K562 (cell line): ENCODE data around the gene NOD1. TPM values are rescaled to one million over a fixed set of nuclear protein-coding genes. Genes with fewer than 3 reads are reported as not detected.

Source experiments
- ATAC-seq: fragments of 200-7000 bp; cut with Tn5 transposase; 3 replicates; pipeline ENCODE4 v1.9.1; 2020; ENCODE audit warnings: moderate library complexity
- BruUV-seq: library from RNA; stranded (reverse); fragments of 400-500 nt; replicated peaks from 2 replicates; lab custom pipeline; 2021; lab: Mats Ljungman, UMichigan
- CTCF ChIA-PET: fragments of 300-600 bp; formaldehyde crosslinking; extraction: SDS; loops from one replicate; lab custom pipeline; 2021; ENCODE audit warnings: low intra/inter-chr PET ratio; lab: Yijun Ruan, JAX
- POLR2A ChIA-PET: fragments of 300-600, 350-650 bp; sonication (Branson Sonifier 250); formaldehyde crosslinking; extraction: SDS; loops from one replicate; lab custom pipeline; 2021; ENCODE audit warnings: antibody characterized with exemption, inconsistent platforms; lab: Yijun Ruan, JAX
- DNase-seq, 4 experiments: peaks; one replicate each; pipeline versions ENCODE4 v3.0.0 to v3.0.0-alpha.2; 2011 to 2018; ENCODE audit warnings: low spot score in 3 of 4, mixed read lengths in 3 of 4; ENCODE audit errors: extremely low read depth in 1 of 4
- FAIRE-seq: peaks from 2 replicates; lab custom pipeline; 2011; peaks lifted over from hg19 to GRCh38; lab: Jason Lieb, UNC
- H2AFZ ChIP-seq: 2 replicates; pipeline ENCODE4 v1.6.0; 2011; ENCODE audit warnings: low read depth, low read length, control low read depth, inconsistent platforms
- H3K27ac ChIP-seq: fragments of 200-600 bp; 3 replicates; pipeline ENCODE4 v1.8.0; 2011; ENCODE audit warnings: low read depth, mild to moderate bottlenecking, control low read depth, inconsistent platforms, low read length, moderate library complexity, mixed read lengths; ENCODE audit errors: extremely low read depth
- H3K27me3 ChIP-seq, 2 experiments: fragments of 300-600 bp in 1 of 2; 2 replicates in 1 of 2; 3 replicates in 1 of 2; pipeline versions ENCODE4 v1.6.0 to v1.8.0; 2011; ENCODE audit warnings: inconsistent platforms in 2 of 2, low read length in 2 of 2, mild to moderate bottlenecking in 1 of 2, mixed read lengths in 1 of 2, moderate library complexity in 1 of 2; ENCODE audit not compliant: control insufficient read depth in 2 of 2, insufficient read depth in 2 of 2
- H3K36me3 ChIP-seq: fragments of 300-600 bp; 3 replicates; pipeline ENCODE4 v1.8.0; 2011; ENCODE audit warnings: mild to moderate bottlenecking, low read length, inconsistent platforms; ENCODE audit not compliant: control insufficient read depth, insufficient read depth
- H3K4me1 ChIP-seq, 2 experiments: fragments of 200-600 bp in 1 of 2; replicated peaks in 1 of 2; 2 replicates in 1 of 2; 3 replicates in 1 of 2; pipeline versions ENCODE4 v1.5.1 to v1.8.0; 2011; ENCODE audit warnings: inconsistent platforms in 2 of 2, low read length in 2 of 2, mild to moderate bottlenecking in 1 of 2, mixed read lengths in 1 of 2, moderate library complexity in 1 of 2; ENCODE audit not compliant: control insufficient read depth in 2 of 2, insufficient read depth in 2 of 2
- H3K4me2 ChIP-seq: 2 replicates; pipeline ENCODE4 v1.6.1; 2011; ENCODE audit warnings: low read length, control low read depth, inconsistent platforms, mixed read lengths; ENCODE audit not compliant: insufficient read depth
- H3K4me3 ChIP-seq: fragments of 200-600 bp; sonication (generic), shearing (Covaris generic); 2 replicates; pipeline ENCODE4 v1.5.1; 2016; ENCODE audit warnings: control low read depth, inconsistent platforms
- H3K79me2 ChIP-seq: fragments of 200-600 bp; 3 replicates; pipeline ENCODE4 v1.8.0; 2011; ENCODE audit warnings: low read length, inconsistent platforms; ENCODE audit not compliant: control insufficient read depth, insufficient read depth
- H3K9ac ChIP-seq, 2 experiments: 2 replicates each; pipeline versions ENCODE4 v1.6.0 to v1.6.1; 2011; ENCODE audit warnings: low read depth in 2 of 2, low read length in 2 of 2, control low read depth in 1 of 2, inconsistent platforms in 1 of 2, mild to moderate bottlenecking in 1 of 2, mixed read lengths in 1 of 2; ENCODE audit not compliant: insufficient read depth in 1 of 2
- H3K9me1 ChIP-seq: one replicate; pipeline ENCODE4 v1.6.0; 2011; ENCODE audit warnings: inconsistent platforms, mild to moderate bottlenecking, low read length, moderate library complexity; ENCODE audit not compliant: control insufficient read depth, insufficient read depth
- H3K9me3 ChIP-seq: replicated peaks from 2 replicates; pipeline ENCODE4 v1.5.1; 2011; ENCODE audit warnings: low read depth, low read length, inconsistent platforms; ENCODE audit not compliant: control insufficient read depth, insufficient read depth
- H4K20me1 ChIP-seq: replicated peaks from 2 replicates; pipeline ENCODE4 v1.6.1; 2011; ENCODE audit warnings: low read length, inconsistent platforms, mixed read lengths; ENCODE audit not compliant: control insufficient read depth, insufficient read depth
- ASH1L ChIP-seq: fragments of 450-650 bp; IDR thresholded peaks from 2 replicates; pipeline ENCODE4 v1.6.1; 2018; ENCODE audit warnings: borderline replicate concordance, mild to moderate bottlenecking, low read depth; ENCODE audit not compliant: partially characterized antibody
- FOXK1 ChIP-seq: sonication (generic); formaldehyde crosslinking; IDR thresholded peaks from 2 replicates; pipeline ENCODE4 v1.8.0; 2022; ENCODE audit warnings: missing genetic modification reagents, mild to moderate bottlenecking, borderline replicate concordance
- KAT2B ChIP-seq: IDR thresholded peaks from one replicate; pipeline ENCODE4 v1.6.1; 2012; ENCODE audit warnings: low read depth, mild to moderate bottlenecking, control low read depth, inconsistent platforms, low read length, moderate library complexity
- KAT7 ChIP-seq: sonication (generic); formaldehyde crosslinking; IDR thresholded peaks from 2 replicates; pipeline ENCODE4 v1.8.0; 2022; ENCODE audit warnings: missing genetic modification reagents, mild to moderate bottlenecking, borderline replicate concordance
- MTF1 ChIP-seq: fragments of 250-450 bp; sonication (Bioruptor Pico); IDR thresholded peaks from 2 replicates; pipeline ENCODE4 v1.9.0; 2021; ENCODE audit warnings: moderate library complexity, mild to moderate bottlenecking, inconsistent platforms, borderline replicate concordance
- NR2F6 ChIP-seq: fragments of 450-650 bp; formaldehyde crosslinking; IDR thresholded peaks from 2 replicates; pipeline ENCODE4 v1.4.0; 2020; ENCODE audit warnings: mild to moderate bottlenecking
- THRAP3 ChIP-seq: fragments of 450-650 bp; IDR thresholded peaks from 2 replicates; pipeline ENCODE4 v1.6.1; 2016; ENCODE audit warnings: mild to moderate bottlenecking, inconsistent platforms, borderline replicate concordance
- U2AF2 ChIP-seq: fragments of 200-400 bp; formaldehyde crosslinking; optimal IDR thresholded peaks from 2 replicates; pipeline ENCODE3; 2017; ENCODE audit warnings: low read depth, mild to moderate bottlenecking, low read length
- ZNF263 ChIP-seq: sonication (generic); formaldehyde crosslinking; IDR thresholded peaks from 2 replicates; pipeline ENCODE4 v1.8.0; 2022; ENCODE audit warnings: mild to moderate bottlenecking, missing genetic modification reagents, borderline replicate concordance
- ZNF696 ChIP-seq: fragments of 250-450 bp; sonication (Bioruptor Pico); conservative IDR thresholded peaks from 2 replicates; pipeline ENCODE4 v1.4.0; 2020; ENCODE audit warnings: mild to moderate bottlenecking, moderate library complexity
- WGBS: fragments of 100-300 bp; shearing (Covaris generic); methylation state at CpG from one replicate; pipeline ENCODE4 v1.1.6; 2016; ENCODE audit warnings: low coverage, mixed read lengths; ENCODE audit not compliant: insufficient coverage; ENCODE audit errors: missing lambda C conversion rate; 5-methylcytosine and 5-hydroxymethylcytosine counted together
- in situ Hi-C: fragments of 300-500 bp; cut with MboI; formaldehyde crosslinking; loops from 4 replicates; pipeline ENCODE4 v1.15.0; 2018; ENCODE audit warnings: inconsistent platforms, mixed read lengths
- intact Hi-C: fragments of 100-400 bp; cut with micrococcal nuclease; formaldehyde crosslinking; loops from 2 replicates; pipeline ENCODE4 v1.14.2; 2022
- polyA plus RNA-seq, 8 experiments: library from polyadenylated mRNA; depleted of rRNA in 4 of 8; stranded (reverse) in 5 of 8; unstranded in 3 of 8; fragments of >200 nt; fragmentation: Nextera tagmentation in 2 of 8; fragmentation: Illumina TruSeq in 1 of 8; extraction: Ambion mirVana in 2 of 8; extraction: Trizol in 1 of 8; gene quantifications; 2 replicates each; pipeline versions ENCODE4 v1.2.1 to v1.2.3, GENCODE V29; 2011 to 2014; ENCODE audit warnings: inconsistent platforms in 1 of 8, missing spikeins in 1 of 8
- total RNA-seq, 7 experiments: library from RNA; depleted of rRNA in 6 of 7; stranded (reverse); fragments of >200 nt in 6 of 7; fragmentation: Illumina TruSeq in 2 of 7; extraction: Trizol in 2 of 7; gene quantifications; 2 replicates each; pipeline versions ENCODE4 v1.2.1 to v1.2.3, GENCODE V29; 2011 to 2021; ENCODE audit warnings: low replicate concordance in 1 of 7
- TF ChIP-seq, protein P1 (sequence below): sonication (generic); formaldehyde crosslinking; IDR thresholded peaks from 2 replicates; pipeline ENCODE4 v1.9.0; 2022; ENCODE audit warnings: mild to moderate bottlenecking, missing genetic modification reagents
- TF ChIP-seq, protein P2 (sequence below), 2 experiments: fragments of 450-650 bp in 1 of 2; sonication (generic) in 1 of 2; formaldehyde crosslinking in 1 of 2; IDR thresholded peaks; 2 replicates each; pipeline versions ENCODE4 v1.7.1 to v1.9.0; 2016 to 2022; ENCODE audit warnings: inconsistent platforms in 1 of 2, mild to moderate bottlenecking in 1 of 2, missing genetic modification reagents in 1 of 2

Gene NOD1
- total and polyA plus RNA-seq, 9 of the 15 experiments (the other 6 are each of a cell fraction or from before 2014, with no cell fraction given), result 0.34 to 7.1 (median 4.7) TPM

DNA sequence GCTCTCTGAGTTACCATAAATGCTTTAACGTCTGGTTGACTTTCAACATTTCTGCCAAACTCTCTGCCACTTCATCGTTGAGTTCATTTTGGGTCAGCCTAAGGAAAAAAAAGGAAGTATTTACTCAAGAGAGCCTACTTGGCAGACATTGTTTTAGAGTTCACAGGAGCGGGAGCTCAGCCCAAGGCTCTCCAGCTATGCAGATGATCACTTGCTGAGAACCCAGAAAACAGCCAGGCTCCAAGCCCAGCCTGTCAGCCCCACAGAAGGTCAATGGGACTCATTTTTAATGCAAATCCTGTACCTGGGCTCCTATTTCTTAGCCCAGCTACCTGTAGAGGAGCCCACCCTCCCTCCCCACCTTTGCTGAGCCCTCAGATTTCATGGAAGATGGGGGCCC, 45.5 kb downstream of the NOD1 start:
- ATAC-seq, result no peak
- no TSS peak for BruUV-seq
- in situ Hi-C loops (no loop called here), intact Hi-C loops (no loop called here)
- Histone ChIP-seq H3K4me3 (no peak overlapping the region), H3K79me2 (no peaks in the 10 kb centered on the region), H3K9ac (no peak overlapping the region), H3K4me1 (no peaks in the 10 kb centered on the region; a peak in 1 of 5 replicates), H3K9me3 (no peaks in the 10 kb centered on the region), H2AFZ (no peak overlapping the region), H3K27me3 (no peaks in the 10 kb centered on the region), H3K27ac (no peak overlapping the region), H3K36me3 (peaks cover 2% of the 10 kb centered on the region; the same call in 1 of the 3 replicates), H3K4me2 (no peak overlapping the region), H3K9me1 (no peaks in the 10 kb centered on the region), H4K20me1 (no peaks in the 10 kb centered on the region)
- FAIRE-seq, result no peak
- no peak for TF ChIP-seq ASH1L
- no peak for TF ChIP-seq ZNF263 (CRISPR knock-in tag)
- TF ChIP-seq, protein P1, sequence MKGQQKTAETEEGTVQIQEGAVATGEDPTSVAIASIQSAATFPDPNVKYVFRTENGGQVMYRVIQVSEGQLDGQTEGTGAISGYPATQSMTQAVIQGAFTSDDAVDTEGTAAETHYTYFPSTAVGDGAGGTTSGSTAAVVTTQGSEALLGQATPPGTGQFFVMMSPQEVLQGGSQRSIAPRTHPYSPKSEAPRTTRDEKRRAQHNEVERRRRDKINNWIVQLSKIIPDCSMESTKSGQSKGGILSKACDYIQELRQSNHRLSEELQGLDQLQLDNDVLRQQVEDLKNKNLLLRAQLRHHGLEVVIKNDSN (CRISPR knock-in tag), result no peak
- no peak for TF ChIP-seq KAT7 (CRISPR knock-in tag)
- no peak for TF ChIP-seq THRAP3
- TF ChIP-seq KAT2B, result no peak
- TF ChIP-seq MTF1 (CRISPR knock-in tag), result no peak
- TF ChIP-seq NR2F6 (CRISPR knock-in tag), result no peak
- TF ChIP-seq U2AF2, result no peak
- TF ChIP-seq FOXK1 (CRISPR knock-in tag), result no peak
- TF ChIP-seq, protein P2, sequence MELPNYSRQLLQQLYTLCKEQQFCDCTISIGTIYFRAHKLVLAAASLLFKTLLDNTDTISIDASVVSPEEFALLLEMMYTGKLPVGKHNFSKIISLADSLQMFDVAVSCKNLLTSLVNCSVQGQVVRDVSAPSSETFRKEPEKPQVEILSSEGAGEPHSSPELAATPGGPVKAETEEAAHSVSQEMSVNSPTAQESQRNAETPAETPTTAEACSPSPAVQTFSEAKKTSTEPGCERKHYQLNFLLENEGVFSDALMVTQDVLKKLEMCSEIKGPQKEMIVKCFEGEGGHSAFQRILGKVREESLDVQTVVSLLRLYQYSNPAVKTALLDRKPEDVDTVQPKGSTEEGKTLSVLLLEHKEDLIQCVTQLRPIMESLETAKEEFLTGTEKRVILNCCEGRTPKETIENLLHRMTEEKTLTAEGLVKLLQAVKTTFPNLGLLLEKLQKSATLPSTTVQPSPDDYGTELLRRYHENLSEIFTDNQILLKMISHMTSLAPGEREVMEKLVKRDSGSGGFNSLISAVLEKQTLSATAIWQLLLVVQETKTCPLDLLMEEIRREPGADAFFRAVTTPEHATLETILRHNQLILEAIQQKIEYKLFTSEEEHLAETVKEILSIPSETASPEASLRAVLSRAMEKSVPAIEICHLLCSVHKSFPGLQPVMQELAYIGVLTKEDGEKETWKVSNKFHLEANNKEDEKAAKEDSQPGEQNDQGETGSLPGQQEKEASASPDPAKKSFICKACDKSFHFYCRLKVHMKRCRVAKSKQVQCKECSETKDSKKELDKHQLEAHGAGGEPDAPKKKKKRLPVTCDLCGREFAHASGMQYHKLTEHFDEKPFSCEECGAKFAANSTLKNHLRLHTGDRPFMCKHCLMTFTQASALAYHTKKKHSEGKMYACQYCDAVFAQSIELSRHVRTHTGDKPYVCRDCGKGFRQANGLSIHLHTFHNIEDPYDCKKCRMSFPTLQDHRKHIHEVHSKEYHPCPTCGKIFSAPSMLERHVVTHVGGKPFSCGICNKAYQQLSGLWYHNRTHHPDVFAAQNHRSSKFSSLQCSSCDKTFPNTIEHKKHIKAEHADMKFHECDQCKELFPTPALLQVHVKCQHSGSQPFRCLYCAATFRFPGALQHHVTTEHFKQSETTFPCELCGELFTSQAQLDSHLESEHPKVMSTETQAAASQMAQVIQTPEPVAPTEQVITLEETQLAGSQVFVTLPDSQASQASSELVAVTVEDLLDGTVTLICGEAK (IDR thresholded peaks at IDR 0.05), result no peak
- TF ChIP-seq, protein P2 (CRISPR knock-in tag; IDR thresholded peaks at IDR 0.05), result no peak
- TF ChIP-seq ZNF696 (CRISPR knock-in tag), result no peak
- ChIA-PET POLR2A (interaction anchor here (0.9 to 1.3 kb wide), 2 partner anchors 8 to 192 kb away, joined by 3 read pairs; no protein-coding TSS in a partner anchor), CTCF (no interaction called here)
- WGBS, result 33% methylated on average over 3 of the region's 3 CpGs
- DNase-seq, result no peak
